HG02943 (cell line): ENCODE results near the gene KIF16B.

Experiments used
- ATAC-seq: cut with Tn5 transposase; IDR thresholded peaks from one replicate; pipeline ENCODE4 v1.9.1; 2021; ENCODE audit warnings: mild to moderate bottlenecking, low read depth, moderate library complexity; ENCODE audit not compliant: unreplicated experiment

KIF16B gene, protein sequence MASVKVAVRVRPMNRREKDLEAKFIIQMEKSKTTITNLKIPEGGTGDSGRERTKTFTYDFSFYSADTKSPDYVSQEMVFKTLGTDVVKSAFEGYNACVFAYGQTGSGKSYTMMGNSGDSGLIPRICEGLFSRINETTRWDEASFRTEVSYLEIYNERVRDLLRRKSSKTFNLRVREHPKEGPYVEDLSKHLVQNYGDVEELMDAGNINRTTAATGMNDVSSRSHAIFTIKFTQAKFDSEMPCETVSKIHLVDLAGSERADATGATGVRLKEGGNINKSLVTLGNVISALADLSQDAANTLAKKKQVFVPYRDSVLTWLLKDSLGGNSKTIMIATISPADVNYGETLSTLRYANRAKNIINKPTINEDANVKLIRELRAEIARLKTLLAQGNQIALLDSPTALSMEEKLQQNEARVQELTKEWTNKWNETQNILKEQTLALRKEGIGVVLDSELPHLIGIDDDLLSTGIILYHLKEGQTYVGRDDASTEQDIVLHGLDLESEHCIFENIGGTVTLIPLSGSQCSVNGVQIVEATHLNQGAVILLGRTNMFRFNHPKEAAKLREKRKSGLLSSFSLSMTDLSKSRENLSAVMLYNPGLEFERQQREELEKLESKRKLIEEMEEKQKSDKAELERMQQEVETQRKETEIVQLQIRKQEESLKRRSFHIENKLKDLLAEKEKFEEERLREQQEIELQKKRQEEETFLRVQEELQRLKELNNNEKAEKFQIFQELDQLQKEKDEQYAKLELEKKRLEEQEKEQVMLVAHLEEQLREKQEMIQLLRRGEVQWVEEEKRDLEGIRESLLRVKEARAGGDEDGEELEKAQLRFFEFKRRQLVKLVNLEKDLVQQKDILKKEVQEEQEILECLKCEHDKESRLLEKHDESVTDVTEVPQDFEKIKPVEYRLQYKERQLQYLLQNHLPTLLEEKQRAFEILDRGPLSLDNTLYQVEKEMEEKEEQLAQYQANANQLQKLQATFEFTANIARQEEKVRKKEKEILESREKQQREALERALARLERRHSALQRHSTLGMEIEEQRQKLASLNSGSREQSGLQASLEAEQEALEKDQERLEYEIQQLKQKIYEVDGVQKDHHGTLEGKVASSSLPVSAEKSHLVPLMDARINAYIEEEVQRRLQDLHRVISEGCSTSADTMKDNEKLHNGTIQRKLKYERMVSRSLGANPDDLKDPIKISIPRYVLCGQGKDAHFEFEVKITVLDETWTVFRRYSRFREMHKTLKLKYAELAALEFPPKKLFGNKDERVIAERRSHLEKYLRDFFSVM (N-terminal part only)

DNA sequence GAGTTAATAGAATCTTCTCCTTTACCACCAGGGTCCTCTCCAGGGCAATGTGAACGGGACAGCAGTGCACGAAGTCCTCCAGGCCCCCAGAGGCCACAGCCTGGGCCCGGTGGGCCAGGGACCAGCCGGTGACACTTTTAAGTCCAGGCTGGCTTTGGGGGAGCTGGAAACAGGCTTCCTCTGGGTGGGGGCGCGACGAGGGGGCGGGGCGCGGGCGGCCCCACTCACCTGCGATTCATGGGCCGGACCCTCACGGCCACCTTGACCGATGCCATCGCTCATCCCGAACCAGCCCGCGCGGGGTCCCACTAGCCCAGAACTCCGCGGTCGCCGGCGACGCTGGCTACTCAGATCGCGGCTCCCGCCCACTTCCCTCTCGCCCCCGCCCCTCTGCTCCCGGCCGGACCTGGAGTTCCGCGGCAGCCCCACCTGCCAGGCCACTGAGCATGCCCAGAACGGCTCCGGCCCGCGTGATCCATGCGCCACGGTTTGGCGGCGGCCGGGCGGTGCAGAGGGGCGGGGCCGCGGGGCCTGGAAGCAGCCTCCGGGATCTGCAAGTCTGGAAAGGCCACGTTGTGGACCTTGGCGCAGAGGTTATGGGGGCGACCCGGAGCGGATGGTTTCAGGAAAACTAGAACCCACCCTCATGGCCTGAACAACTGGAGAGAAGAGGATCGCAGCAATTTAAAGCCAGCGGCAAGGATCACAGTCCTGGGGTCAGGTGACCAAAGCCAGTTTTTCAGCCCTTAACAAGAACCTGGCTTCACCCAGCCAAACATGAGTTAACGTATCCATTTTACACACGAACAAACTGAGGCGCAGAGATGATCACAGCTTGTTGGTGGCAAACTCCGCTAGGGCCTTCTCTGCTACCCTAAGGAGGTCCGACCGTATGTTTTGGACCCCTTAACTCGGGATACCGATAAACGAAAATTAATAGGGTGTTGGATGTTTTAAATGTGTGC is at the start of gene KIF16B:
KIF16B (minus strand) TSS at position 448 of the 965 bp plus-strand sequence; CDS start at position 275, 173 bp downstream.
- ATAC-seq: peak; percentile 79

DNA sequence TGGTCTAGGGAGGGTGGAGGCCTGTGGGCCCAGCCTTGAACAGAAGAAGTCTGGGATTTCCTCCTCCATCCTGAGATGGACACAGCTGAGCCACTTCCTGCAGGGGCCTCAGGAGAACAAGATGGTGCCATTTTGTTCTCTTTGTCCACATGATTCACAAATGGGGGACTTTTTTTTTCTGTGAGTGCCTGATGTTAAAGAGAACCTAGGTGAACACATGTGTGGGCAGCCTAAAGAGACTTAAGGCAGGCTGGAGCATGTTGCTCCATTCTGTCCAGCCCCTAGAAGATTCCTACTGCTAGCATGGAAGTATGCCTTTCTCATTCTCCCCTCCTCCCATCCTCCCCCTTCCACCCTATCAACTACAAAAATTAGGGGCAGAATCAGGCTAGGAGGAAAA is 49.3 kb upstream of the KIF16B start:
- no peak for ATAC-seq

DNA sequence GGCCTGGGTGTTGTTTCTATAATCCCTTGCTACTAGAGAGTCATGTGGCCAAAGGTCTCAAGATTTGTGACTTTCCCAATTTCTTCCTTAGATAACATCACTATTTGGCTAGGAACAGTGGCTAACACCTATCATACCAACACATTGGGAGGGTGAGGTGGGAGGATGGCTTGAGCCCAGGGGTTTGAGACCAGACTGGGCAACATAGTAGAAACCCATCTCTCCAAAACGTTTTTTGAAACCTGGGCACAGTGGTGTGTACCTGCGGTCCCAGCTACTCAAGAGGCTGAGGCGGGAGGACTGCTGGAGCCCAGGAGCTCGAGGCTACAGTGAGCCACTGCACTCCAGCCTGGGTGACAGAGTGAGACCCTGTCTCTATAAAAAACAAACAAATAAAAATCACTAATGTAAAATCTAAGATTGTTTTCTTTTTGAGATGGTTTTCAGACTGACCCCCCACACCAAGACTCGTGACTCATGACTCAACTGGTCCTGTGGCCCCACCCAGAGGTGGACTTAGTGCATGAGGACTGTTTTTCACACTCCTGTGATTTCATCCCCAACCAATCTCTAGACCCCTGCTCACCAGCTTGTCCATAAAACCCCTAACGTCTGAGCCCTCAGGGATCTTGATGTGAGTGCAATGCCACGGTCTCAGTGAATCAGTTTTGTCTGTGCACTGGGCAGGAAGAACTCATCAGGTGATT is 48.3 kb upstream of the KIF16B start:
- no peak for ATAC-seq

DNA sequence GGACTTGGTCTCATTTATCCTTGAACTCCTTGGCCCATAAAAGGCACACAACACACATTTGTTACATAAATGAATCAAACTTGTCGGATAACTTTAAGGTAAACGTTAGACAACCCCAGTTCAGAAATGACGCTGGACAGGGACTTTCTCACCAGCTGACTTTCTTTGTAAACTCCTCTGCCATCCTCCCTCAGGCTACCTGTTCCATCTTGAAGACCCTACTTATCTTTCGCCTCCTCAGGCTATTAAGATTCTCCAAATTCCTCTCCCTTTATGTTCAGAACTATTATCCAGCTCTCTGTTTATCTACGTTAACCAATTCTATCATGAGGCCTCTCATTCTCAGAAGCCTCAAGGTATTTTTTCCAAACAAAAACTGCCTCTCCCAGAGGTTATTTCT is 47.7 kb upstream of the KIF16B start:
- ATAC-seq: no peak

DNA sequence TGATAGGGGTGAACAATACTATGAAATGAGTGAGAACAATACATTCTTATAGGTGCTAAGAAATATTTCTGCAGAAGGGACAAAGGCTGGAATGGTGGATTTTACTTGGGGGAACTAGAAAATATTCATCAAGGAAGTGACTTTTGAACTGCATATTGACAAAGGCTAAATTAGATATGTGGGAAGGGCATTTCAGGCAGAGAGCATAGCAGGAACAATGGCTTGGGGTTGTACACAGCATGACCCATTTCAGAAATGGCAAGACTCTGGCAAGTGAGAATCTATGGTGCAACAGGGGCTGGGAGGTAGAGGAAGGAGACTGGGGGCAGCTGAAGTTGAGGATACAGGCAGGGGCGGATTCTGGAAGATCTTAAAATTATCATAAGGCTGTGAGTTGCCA is 46.7 kb upstream of the KIF16B start:
- ATAC-seq: no peak

DNA sequence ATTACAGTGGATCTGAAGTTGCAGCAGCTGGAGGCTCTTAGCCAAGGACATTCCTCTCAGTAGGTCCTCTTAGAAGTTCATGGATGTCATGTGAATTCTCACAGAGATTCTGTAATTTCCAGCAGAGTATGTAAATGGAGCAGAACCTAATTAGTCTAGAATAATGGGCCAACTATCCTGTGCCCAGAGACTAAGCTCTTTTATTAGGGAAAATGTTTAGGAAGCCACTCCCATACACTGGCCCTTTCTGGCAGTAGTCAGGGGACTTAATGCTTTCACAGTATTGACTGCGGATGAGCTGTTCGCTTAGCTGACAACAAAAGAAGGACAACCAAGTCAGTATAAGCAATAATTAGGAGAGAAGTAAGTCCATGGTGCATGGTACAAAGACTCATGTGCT is 43.8 kb upstream of the KIF16B start:
- ATAC-seq: no peak

DNA sequence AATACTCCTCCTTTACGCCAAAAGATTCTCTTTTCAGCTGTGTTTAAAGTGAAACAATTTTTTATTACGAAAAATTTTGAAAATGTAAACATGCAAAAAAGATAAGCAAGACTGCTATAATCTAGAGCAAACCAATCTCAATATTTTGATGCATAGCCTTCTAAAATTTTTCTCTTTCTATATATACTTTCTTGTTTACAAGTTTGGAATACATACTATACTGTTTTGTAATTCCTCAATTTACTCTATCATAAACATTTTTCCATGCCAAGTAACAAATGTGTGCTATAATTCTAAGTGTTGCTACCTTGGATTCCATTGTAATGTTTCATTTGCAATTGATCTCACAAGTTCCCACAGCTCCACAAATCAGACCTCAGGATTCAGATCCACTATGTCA is 43.1 kb upstream of the KIF16B start:
- no peak for ATAC-seq

DNA sequence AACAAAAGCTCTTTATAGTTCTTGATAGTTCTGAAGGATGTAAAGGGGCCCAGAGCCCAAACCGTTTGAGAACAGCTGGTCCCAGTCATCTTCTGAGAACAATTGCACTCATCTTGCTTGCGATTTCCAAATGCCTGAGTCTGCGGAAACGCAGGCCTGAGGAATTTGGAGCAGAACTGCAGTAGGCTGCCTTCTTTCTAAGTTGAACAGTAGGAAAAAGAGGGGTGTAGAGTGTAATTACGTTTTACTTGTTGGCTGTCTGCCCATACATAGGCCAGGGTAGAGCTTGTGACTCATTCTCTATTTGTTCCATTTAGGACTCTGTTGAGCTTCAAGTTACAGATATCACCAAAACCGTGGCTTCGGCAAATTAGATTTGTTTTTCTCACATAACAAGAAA is 42.0 kb upstream of the KIF16B start:
- ATAC-seq: no peak

DNA sequence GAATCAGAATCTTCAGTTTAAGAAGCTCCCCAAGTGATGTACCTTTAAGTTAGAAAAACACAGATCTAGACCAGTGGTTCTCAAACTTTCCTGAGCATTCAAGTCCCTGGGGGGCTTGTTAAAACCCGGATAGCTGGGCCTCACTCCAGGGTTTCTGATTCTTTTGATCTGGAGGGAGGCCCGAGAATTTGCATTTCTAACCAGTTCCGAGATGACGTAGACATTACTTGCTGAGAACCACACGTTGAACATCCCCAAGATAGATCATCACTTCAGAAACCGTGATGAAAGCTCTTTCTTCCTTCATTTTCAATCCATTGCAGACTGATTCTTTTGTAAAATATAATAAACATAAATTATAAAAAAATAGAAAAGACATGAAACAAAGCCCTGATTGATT is 40.7 kb upstream of the KIF16B start:
- ATAC-seq: no peak

DNA sequence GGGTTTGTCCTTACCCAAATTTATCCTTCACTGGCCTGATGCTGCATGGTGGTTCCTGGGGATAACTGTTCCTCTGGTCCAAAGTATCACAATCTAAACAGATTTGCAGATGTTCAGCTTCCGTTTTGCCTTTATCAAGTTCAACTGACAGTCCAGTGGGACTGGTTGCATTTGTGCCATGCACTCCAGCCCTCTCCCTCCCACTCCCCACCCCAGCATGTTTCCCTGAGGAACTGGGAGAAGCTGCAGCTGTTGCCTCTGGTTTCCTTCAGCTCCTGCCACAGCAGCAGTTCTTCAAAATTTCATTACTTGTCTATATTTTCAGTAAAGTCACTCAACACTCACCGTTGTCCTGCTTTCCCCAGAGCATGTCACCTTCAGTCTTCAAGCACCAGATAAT is 39.5 kb upstream of the KIF16B start:
- no peak for ATAC-seq

DNA sequence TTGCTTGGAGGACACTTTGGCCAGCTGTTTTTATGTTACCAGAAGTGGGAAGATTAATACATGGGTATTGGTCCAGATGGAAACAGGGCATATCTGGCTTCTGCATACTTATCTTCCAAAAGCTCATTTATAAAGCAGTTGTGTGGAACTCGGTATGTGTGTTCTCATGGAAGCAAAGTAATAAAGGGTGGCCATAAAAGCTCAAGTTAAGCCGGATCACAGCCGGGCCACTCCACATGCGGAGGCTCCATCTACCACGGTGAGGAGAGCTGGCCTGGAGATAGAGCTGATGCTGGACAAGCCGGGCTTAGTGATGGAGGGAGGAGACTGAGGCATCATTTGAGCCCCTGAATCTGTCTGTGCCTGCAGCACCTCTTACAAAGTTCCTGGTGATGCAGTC is 38.6 kb upstream of the KIF16B start:
- ATAC-seq: no peak

DNA sequence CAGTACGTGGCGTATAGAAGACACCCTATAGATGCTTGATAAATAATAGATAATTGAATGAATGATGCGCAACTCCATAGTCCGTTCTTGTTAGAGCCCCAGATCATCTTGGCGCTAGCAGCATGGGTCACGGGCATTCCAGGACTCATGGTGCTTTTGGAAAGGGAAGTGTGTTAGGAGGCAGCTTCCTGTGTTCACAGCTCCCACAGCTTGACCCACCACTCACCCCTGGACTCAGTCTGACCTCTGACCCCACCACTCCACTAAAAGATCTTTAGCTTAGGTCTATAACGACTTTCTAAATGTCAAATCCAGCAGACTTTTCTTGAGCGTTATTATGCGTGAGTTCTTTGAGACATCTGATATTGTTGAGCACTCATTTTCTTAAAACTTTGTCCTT is 35.8 kb upstream of the KIF16B start:
- ATAC-seq: no peak

DNA sequence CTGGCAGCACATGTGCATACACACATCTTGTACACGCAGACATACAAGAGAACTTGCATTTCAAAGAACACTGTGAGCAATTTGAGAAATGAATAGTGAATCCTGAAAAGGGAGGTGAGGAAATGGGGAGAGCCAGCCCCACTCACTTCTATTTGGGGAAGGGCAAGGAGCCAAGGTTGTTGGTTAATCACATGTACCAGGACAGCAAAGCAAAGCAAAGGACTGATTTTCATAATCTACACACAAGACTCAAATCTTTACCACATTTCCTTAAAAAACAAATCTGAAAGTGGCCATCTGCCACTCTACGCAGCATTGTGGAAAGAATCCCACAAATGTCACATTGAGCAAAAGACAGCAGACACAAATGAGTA is 35.0 kb upstream of the KIF16B start:
- no peak for ATAC-seq

DNA sequence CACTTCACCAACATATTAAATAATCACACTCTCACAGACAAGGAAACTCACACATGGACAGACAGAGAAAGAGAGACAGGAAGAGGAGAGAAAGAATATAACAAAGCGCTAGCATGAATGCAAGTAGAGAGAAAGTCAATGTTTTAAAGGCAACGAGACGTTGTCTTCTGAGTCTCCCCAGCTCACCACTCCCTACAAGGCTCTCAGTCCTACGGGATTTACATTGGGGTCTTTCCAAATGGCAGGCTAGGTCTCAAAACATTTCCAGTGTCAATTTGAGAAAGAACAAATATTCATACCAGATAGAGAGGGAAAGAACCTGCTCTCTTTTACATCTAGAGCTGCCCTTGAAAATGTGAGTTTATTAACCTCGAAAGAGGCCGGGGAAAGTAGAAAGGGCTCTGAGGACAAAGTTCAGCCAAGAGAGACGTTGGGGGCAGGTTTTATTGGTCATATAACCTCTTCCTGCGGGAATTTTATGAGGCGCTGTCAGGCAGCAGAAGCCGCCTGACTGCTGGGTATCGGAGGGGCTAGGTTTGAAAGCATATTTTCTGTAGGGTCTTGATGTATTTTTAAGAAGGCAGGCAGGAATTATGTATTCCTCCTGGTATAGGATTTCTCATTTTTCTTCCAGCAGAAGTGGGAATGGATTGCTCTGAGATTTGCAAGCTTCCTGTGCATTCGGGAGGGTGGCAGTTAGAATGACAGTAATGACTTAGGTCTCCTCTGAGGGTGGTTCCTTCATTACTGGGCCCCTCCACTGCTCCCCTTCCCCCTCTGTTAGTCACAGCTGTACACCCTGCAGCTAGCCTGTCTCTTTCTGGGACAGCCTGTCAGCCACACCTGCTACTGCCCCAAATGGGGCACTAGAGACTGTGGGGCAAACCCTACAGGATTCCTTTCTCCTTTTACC is 34.4 kb upstream of the KIF16B start:
- ATAC-seq: no peak

DNA sequence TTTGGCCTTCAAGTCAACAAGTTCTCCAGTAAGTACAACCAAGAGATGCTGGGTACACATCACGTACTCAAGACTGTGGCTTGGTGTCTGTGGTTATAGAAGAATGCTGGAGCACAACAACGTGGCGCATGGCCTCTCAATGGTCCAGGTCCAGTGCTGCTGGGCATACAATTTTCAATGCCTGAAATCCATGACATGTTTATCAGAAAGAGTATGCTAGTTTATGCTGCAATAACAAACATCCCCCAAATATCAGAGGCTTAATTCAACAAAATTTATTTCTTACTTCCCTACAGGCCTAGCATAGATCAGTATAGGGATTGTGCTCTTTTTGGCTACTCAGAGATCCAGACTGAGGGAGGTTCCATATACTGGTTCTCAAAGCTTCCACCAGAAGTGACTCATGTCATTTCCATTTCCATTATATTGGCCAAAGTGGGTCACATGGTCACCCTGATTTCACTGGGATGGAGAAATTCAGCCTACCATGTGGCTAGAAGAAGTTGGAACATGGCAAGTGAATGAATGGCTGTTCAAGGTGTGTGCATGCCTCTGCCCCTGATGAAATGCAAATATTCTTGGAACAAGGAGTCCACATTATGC is 33.3 kb upstream of the KIF16B start:
- ATAC-seq: no peak

DNA sequence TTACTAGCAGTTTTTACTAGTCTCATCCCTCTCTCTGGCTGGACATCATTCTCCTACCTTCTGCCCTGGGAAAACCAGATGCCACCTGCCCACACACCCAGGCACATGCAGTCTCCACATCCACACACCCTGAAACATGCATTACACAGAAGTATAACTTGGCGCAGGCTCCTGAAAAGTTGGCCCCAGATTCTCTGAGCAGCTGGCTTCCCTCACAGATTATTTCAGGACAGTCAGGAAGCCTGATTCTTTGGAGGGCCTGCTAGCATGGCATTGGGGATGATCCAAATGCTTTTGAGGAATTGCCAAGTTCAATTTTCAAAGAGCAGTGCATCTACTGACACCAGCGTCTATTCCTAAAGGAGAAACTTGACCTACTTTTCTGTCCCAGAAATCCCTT is 27.8 kb upstream of the KIF16B start:
- ATAC-seq: no peak

DNA sequence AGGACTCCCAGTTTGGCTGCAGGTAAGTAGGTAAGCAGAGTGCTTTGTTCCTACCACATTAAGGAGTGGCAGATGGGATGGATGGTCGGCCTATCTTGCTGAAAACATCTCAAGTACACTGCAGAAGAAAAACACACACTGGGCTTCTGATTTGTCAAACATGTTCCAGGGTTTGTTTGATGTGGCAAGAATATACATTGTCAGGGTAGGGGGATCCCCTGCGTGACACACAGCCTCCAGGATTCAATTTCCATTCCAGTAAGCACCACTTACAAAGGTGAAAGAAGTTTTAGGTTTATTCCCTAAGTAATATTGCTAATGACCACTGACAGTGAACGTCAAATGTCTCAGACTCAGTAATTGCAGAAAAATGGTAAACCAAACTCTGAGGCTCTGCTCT is 26.0 kb upstream of the KIF16B start:
- ATAC-seq: no peak

DNA sequence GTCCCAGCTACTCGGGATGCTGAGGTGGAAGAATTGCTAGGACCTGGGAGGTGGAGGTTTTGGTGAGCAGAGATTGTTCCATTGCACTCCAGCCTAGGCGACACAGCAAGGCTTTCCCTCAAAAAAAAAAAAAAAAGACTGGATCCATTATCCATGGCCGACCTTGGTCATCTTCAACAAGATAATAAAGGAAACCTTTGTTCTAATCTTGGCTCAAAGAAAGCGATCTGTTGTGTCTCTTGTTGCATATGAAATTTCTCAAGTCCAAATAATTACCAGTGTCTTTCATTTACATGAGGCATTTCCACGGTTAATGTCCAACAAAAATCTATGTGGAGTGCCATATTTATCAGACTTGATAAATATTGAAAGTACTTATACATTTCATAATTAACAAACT is 23.7 kb upstream of the KIF16B start:
- ATAC-seq: no peak
